NCI-H69 (cell line): ENCODE data around the gene BARD1.
"Not testable (repeated sequence)": the region's sequence is repeated elsewhere in the genome, so short reads cannot be mapped to it uniquely, and the experiment has no call there.

ENCODE experiments used
- DNase-seq: peaks from one replicate; lab custom pipeline; 2025; lab: John Stamatoyannopoulos, UW

BARD1 gene

DNA sequence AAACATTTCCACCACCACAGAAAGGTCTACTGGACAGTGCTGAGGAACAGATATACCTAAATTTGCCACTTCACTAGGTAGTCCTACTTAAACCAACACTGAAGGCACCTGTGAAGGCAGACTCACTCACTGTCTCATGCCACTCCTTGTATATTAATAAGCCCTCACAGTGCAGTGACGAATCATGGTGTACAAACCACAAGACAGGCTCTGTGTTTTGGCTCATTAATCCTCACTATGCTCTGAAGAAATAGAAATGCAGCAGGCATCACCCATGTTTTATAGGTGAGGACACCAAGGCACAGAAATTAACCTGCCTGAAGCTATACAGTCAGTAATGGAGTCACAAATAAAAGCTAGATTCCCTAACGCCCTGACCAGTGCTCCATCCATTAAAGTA, 44.3 kb downstream of the BARD1 start:
- DNase-seq, result no peak

DNA sequence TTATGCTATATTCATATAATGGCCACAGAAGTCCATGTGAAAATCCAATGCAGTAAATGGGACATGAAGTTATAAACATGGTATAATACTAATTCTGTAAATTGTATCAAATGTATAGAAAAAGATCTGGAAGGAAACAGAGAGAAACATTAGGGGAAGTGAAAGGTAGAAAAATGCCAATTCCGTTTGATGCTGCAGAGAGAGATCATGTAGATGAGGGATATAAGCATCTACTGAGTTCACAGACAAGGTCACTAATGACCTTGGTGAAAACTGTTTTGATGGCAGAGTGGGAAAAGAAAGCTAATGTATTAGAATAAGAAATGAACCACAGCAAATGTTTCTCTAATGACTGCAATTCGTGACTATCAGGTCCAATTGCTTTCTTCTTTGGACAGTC, 56.0 kb downstream of the BARD1 start:
- no peak for DNase-seq

DNA sequence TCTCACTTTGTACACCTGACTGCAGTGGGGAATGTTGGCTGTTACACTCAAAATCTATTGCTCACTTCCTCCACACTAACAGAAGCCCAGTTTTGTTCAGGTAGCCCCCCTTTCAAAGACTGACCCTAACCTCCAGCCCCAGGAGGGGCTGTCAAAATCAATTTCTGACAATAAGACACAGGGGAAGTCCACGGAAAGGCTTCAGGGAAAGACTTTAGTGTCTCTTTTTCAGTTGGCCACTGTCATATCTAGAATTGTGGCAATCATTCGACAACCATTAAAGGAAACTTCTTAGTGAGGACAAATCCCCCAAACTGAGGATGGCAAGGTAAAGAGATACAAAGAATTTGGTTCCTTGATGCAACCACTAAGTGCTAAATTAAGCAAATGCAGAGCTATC, 59.0 kb downstream of the BARD1 start:
- no peak for DNase-seq

DNA sequence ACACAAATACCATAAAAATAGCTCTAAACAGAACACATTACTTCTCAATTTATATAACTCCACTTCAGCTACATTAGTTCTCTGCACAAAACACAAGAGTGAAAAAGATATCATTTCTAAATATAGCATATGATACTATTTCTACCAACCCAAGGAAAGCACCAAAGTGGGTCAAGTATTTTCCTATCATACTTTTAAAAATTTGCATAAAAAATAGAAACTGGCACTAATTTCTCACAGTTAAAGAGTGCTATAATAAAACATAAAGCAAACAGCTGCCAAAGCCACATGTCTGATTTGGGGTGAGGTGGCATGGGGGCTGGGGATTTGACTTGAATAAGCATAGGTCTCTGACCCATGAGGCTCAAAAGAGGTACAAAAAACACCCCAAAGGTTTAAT, 61.5 kb downstream of the BARD1 start:
- DNase-seq, result no peak

DNA sequence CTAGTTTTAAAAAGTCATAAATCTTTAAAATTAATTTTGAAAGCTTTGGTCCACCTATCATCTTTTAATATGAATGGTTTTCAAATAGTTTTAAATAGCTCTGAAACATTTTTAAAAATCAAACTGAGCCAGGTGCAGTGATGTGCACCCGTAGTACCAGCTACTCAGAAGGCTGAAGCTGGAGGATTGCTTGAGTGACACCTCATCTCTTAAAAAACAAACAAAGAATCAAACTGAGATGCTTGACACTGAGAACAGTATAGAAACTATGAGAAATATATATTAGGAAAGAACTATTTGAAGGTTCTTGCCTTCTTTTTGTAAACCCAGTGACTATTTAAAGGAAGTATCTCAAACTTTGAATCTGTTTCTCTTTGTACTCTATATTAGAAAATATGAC, 67.4 kb downstream of the BARD1 start:
- no peak for DNase-seq

DNA sequence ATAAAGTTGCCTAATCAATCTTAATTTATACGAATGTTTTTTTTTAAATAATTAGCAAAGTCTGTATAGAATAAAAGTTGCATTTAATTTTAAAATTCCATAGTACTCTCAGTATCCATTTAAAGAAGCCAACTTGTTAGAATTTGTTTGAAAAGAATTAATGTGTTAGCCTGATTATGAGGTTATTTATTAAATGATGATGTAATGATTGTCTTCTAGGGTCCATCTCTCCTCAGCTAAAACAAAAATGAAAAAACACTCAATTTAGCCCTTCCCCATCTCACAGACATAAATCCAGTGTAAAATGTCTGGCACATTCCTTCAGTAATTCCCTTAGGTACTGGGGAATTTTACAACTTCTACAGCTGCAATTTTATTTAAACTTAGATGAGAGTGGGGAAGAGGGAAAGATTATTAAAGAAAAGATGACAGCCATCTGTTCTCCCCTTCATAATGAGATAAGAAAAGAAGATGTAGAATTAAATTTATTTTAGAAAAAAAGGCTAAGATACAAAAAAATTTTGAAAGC, 68.6 kb downstream of the BARD1 start:
- no peak for DNase-seq

DNA sequence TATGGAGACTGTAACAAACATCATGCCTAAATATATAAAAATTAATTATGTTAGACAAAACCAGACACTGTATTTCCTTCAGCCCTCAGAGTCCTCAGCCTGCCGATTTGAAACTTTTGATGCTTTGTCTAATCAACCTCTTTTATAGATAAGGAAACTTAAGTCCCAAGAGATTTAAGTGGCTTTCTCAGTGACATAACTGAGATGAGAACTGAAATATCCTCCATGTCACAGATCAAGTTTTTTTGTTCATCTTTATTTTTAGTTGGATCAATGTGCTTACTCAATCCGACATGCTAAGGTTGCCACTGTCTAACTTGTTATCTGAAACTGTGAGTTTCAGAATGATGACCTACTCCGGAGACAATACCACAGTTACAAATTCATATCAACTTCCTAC, 72.3 kb downstream of the BARD1 start:
- DNase-seq, result no peak

DNA sequence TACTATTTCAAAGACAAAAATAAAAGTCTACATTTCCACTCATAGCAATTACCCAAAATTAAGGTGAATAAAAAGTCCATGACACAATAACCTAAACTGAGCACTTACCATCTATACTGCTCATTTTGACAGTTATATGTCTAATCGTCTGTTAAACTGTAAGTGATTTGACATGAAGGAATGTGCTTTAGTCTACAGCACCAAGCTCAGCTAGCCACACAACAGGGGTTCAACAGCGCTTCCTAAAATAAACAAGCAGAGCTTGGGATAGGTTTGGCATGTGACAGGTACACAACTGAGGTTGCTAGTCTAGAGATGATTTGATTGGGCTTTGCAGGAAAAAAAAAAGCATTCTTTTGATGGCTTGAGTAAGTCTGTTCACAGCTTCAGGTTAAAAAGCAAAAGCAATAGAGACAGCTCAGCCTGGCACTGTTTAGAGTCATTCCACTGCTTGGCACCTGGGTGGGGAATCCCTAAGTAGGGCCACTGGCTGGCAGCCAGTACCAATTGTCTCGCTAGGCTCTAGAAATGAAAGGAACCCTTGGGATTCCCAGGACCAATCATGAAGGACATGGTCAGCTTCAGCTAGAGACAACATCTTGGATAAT, 78.6 kb downstream of the BARD1 start:
- DNase-seq, result peak; percentile 74

DNA sequence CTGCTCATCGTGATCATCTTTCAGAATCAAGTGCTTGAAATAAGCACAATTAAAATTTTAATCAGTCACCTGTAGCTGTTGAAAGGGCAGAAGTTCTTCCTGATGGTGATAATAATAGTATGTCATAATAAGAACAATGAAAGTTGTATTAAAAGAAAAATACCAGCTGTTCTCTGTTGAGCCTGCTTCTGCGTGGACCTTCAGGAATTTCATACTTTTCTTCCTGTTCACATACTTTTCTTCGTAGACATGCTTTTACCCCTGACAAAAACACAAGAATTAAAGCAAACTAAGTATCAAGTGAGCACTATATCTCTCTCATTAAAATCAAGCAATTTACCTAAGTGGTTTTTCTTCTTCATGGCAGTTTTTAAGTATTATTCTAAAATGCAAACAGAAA, 79.2 kb downstream of the BARD1 start:
- peak; percentile 61 for DNase-seq

DNA sequence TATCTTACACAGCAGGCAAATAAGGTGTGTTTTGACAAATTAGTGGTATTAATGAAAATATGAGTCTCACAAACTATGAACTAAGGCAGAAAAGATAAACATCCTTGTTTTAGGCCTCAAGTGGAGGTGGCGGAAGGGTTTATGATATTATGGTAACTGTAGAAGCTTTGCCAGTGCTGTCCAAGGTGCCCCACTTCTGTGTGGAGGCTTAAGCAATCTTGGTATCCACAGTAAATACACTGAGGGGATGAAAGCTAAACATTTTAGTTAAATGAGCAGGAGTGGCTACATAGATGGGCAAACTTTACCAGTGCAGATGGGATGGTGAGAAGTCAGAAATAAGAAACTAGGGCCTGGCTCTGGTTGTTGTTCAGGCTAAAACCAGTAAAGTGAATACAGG, 84.7 kb downstream of the BARD1 start:
- no peak for DNase-seq

DNA sequence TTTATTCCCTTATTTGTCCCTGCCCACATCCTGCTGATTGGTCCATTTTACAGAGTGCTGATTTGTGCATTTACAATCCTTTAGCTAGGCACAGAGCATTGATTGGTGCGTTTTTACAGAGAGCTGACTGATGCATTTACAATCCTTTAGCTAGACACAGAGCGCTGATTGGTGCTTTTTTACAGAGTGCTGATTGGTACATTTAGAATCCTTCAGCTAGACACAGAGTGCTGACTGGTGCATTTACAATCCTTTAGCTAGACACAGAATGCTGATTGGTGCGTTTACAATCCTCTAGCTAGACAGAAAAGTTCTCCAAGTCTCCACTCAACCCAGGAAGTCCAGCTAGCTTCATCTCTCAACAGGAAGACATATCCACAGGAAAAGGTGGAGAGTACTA, 91.6 kb downstream of the BARD1 start:
- DNase-seq, result not testable (repeated sequence)

DNA sequence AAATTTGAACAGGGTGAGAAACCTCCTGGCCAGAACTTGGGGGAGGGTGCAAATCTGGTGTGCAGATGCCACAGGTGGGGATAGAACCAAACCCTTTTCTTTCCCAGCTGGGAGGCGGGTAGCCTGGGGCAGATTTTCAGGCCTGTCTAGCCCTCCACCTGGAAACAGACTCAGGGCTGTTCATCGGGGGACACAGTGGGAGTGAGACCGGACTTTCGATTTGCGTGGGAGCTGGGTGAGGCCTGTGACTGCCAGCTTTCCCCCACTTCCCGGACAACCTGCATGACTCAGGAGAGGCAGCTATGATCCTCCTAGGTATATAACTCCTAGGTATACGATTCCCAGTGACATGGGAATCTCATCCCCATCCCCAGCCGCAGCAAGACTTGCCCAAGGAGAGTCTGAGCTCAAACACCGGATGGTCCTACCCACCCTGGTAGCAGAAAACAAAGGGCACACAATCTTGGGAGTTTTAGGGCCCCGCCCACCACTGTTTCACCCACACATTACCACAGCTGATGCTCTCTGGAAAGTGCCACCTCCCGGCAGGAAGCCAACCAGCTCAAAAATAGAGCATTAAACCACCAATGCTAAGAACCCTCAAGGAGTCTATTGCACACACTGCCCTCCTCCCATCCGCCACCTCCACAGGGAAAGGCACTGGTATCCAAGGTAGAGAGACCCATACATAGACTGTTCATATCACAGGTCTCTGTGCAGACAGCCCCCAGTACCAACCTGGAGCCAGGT, 92.5 kb downstream of the BARD1 start:
- no peak for DNase-seq

DNA sequence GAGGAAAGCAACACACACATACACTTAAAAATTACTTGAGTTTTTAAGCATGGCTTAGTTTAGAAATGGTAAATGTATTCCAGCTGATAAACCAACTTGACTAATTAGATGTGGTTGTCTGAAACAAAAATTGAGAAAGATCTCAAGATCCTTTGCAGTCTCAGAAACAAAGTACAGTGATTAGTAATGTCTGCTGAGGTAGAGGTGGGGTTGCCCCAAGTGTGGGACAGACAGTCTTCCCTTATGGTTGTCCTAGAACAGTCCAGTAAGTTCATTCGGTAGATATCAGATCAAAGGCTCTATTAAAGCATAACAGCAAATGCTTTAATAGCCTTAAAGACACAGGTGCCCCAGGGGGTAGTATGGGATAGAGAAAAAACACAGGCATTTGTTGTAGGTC, 94.5 kb downstream of the BARD1 start:
- no peak for DNase-seq

DNA sequence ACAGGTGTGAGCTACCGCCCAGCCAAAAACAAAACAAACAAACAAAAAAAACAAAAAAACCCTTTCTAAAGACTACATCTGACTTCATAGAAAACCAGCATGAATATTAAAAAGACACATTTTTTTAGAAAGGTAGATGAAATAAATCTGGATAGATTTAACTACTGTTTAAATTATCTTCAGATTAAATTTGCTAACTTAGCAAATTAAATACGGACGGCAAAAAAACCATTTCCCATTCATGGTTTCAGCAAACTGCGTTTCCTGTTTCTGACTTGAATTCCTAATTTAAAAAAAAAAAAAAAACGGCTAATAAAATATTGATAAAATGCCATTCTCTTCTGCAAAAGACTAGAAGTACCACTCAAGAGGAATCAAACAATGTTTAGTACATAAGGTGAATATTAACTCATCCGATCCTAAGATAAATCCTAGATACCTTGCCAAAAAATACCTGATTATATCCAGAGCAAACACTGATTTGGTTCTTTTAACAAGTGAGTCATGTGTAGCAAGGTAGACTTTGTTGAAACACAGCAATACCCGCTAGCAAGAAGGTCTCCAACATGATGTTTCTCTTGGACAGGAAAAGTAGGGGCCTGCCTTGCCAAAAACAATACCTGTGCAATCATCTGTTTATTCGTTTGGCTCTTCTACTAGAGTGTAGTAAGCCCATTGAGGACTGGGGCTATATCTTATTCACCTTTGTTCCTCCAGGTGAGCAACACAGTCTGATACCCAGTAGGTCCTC, 96.2 kb downstream of the BARD1 start:
- no peak for DNase-seq

DNA sequence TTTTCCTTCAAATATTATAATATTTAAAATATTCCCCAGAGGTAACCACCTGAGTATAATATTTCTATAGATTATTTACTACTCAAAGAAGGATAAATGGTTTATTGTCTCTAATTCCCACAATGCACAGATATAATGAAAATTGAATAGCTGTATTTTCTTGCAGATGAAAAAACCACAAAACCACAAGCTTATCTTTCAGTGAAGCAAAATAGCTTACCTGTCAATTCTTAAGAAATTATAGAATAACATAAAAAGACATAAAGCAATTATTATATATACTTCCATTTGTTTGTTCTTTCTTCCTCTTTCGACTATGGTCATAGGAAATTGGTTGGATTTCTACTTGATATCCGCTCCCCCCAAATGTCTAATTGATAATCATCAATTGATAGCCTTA, 98.8 kb downstream of the BARD1 start:
- DNase-seq, result no peak

DNA sequence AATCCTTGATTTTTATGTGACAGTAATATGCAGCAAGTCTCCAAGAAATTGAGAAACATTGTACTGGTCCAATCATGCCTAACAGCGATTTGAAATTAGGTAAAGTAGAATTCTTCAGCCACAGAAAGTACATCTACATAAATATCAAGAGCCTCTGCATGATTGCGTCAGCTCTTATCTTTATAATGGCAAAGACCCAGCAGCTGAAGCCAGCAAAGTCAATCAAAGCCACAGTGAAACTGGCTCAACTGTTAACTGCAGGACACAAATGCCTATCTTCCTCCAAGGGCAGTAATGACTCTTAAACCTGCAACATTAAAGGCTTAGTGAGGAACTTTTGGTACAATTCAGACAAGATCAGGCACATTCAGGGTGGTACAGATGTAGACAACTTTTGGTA, 102.5 kb downstream of the BARD1 start:
- DNase-seq, result peak; percentile 12

DNA sequence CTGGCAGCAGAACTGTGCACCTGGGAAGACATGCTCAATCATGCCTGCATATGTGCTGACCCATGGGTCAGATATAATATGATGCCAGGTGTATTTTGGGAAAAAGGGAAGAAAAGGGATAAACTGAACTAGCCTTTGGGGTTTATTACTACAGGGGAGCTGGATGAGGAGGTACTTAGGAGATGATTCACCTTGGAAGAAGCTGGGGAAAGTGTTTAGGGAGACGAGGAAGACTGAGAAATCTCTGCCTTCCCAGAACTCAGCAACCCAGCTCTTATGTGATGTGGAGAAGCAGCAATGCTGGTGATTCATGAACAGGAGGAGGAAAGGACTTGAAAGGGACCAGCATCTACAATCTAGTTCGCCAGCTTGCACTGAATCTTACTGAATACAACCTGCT, 110.2 kb downstream of the BARD1 start:
- DNase-seq, result no peak

DNA sequence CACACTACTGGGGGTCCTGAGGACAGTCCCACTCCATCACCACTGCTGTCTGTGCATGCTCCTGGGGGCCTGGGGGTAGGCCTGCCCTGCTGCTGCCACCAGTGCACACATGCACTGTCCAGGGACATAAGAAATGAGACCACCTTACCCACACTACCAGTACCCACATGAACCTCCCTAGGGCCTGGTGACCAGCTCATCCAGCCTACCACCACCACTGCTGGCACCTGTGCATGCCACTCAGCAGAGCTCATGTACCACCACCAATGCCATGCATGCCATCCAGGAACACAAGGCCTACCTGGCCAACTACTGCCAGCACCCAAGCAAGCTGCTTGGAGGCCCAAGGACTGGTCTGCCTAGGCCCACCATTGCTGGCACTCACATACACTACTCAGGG, 112.8 kb downstream of the BARD1 start:
- DNase-seq, result no peak

DNA sequence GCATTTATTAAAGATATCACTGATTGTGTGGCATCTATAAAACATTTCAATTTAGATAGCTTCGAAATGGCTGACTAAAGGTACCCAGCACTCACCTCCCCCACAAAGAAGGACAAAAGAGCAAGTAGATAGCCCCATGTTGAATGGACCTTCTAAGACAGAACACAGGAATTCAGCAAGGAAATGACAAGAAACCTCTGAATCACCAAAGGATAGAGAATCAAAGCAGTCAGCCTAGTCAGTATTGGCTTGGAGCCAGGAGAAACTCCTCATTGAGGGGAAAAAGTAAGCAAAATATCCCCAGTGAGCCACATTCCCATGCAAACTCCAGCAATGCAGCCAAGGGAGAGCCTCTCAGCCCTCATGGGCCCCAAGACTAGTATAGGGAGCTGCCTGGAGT, 113.7 kb downstream of the BARD1 start:
- no peak for DNase-seq

DNA sequence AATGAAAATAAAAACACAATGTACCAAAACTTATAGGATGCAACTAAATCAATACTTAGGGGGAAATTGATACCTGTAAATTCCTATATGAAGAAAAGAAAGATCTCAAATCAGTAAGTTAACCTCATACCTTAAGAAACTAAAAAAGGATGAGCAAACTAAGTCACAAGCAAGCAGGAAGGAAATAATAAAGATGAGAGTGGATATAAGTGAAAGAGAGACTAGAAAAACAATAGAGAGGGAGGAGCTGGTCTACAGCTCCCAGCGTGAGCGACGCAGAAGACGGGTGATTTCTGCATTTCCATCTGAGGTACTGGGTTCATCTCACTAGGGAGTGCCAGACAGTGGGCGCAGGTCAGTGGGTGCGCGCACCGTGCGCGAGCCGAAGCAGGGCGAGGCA, 125.9 kb downstream of the BARD1 start:
- DNase-seq, result peak; percentile 12

DNA sequence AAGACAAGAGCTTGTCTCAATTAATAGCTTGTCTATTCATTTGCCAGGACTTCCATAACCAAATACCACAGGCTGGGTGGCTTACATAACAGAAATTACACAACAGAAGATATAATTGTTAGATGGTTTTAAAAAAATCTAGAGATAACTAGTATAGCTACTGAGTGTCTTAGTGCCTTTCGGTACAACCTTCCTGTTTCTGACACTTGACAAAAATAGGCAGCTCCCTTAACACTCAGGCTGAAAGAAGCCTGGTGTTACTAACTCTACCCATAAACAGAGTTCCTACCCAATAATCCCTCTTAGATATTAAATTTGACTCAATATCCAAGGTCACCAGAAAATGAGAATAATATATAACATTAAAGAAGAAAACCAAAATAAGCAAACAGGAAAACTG, 129.7 kb downstream of the BARD1 start:
- DNase-seq, result no peak

DNA sequence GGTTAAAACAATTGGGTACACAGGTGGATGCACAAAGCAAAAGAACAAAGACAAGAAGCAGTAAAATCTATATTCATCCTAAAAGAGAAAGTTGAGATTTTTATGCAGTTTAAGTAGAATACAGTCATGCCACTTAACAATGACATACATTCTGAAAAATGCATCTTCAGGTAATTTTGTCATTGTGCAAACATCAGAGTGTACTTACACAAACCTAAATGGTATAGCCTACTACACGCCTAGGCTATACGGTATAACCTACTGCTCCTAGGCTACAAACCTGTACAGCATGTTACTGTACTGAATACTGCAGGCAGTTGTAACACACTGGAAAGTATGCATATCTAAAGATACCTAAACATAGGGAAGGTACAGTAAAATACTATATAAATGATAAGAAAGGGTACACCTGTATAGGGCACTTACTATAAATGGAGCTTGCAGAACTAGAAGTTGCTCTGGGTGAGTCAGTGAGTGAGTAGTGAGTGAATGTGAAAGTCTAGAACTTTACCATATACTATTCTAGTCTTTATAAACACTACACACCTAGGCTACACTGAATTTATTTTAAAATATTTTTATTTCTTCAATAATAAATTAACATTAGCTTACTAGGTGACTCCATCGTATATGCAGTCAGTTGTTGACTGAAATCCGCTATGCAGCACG, 132.9 kb downstream of the BARD1 start:
- DNase-seq, result no peak
